Activated CD4-positive, alpha-beta T cell treated with anti-CD3 and anti-CD28 coated beads for 36 hours (primary cell): ENCODE results near the gene AQP6. TPM values are rescaled to one million over a fixed set of nuclear protein-coding genes. Genes with fewer than 3 reads are reported as not detected.

Experiments used
- ATAC-seq: fragments of 200-7000 bp; cut with Tn5 transposase; one replicate; pipeline ENCODE4 v1.10.0; 2021; ENCODE audit warnings: mild to moderate bottlenecking, moderate library complexity
- CTCF ChIA-PET: fragments of 350-600 bp; sonication (Branson Sonifier 250); formaldehyde crosslinking; loops from one replicate; lab custom pipeline; 2021; ENCODE audit warnings: antibody characterized with exemption; lab: Charles Lee
- POLR2A ChIA-PET: fragments of 350-600 bp; sonication (Branson Sonifier 250); formaldehyde crosslinking; loops from one replicate; lab custom pipeline; 2021; ENCODE audit warnings: antibody characterized with exemption, inconsistent platforms; lab: Charles Lee
- DNase-seq: peaks from one replicate; pipeline ENCODE4 v3.0.0-alpha.2; 2020
- H3K27ac Mint-ChIP-seq: one replicate; pipeline ENCODE4 v1.8.0; 2021; ENCODE audit warnings: mixed read lengths
- H3K27me3 Mint-ChIP-seq: one replicate; pipeline ENCODE4 v1.8.0; 2021; ENCODE audit warnings: mixed read lengths
- H3K36me3 Mint-ChIP-seq: one replicate; pipeline ENCODE4 v1.8.0; 2021; ENCODE audit warnings: low read depth, mixed read lengths
- H3K4me1 Mint-ChIP-seq: one replicate; pipeline ENCODE4 v1.8.0; 2021; ENCODE audit warnings: mixed read lengths
- H3K4me3 Mint-ChIP-seq: one replicate; pipeline ENCODE4 v1.8.0; 2021; ENCODE audit warnings: mild to moderate bottlenecking, moderate library complexity, mixed read lengths
- H3K9me3 Mint-ChIP-seq: one replicate; pipeline ENCODE4 v1.8.0; 2021; ENCODE audit warnings: low read depth, mixed read lengths
- intact Hi-C, 2 experiments: fragments of 100-400 bp; cut with DNase I in 1 of 2; cut with micrococcal nuclease in 1 of 2; formaldehyde crosslinking; loops; one replicate each; pipeline versions ENCODE4 v1.14.2 to v1.15.1; 2022 to 2024; cut with DNase I, micrococcal nuclease
- total RNA-seq, 2 experiments: library from RNA; stranded (reverse); gene quantifications; one replicate each; pipeline ENCODE4 v1.2.3, GENCODE V29; 2021

The AQP6 gene
- total RNA-seq, 2 experiments from 2014 or later: not detected

- CTCF ChIA-PET: interaction anchor here (0.8 to 2.2 kb wide), 7 partner anchors 10 to 64 kb away, joined by 3 to 16 read pairs (median 4); no protein-coding TSS in a partner anchor
Measured at GRCh38 chr12:50006280-50006679, 33.5 kb downstream of the AQP6 start.

DNA sequence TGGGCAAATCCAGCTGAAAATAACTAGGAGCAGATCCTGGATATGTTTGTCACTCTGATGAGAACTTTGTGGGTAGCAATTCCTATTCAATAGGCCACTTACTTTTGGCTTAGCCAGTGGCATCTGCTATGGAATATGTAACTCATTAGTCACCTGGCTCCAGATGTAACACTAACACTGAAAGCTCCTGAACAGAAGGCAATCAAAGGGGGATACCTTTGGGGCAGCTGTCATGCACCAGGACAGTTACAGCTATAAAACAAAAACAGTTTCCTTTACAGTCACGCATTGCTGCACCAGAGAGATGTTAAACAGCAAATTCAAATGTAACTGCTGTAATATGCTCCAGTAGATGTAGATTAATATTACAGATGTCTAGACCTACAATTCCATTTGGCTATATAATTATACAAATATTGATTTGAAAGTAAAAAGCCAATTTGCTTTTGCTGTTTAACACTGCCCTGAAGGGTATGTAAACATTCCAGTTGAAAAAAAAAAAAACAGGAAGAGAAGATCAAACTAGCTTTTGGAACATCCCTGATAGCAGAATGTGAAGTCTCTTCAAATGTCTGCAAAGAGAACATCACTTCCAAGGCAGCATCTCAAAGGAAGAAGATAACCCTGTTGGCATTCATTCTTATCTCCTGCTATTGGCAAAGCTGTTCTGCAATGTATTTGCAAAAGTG, 34.2 kb downstream of the AQP6 start:
- POLR2A ChIA-PET: no interaction called here
- Mint-ChIP-seq H3K9me3 (no peaks in the 10 kb centered on the region), H3K27ac (no peak overlapping the region)

More at GRCh38 chr12:50006280-50006679, 33.5 kb downstream of the AQP6 start:
- DNase-seq (no peak), ATAC-seq (peak; percentile 26)
- intact Hi-C loops: no loop called here
- peaks cover 10% of the 10 kb centered on the region for H3K4me1 Mint-ChIP-seq
- POLR2A ChIA-PET: no interaction called here
- H3K36me3 Mint-ChIP-seq: peaks cover 52% of the 10 kb centered on the region
- no peak overlapping the region for H3K27ac Mint-ChIP-seq
- no peaks in the 10 kb centered on the region for H3K9me3 Mint-ChIP-seq
- no peaks in the 10 kb centered on the region for H3K27me3 Mint-ChIP-seq
- no peak overlapping the region for H3K4me3 Mint-ChIP-seq

DNA sequence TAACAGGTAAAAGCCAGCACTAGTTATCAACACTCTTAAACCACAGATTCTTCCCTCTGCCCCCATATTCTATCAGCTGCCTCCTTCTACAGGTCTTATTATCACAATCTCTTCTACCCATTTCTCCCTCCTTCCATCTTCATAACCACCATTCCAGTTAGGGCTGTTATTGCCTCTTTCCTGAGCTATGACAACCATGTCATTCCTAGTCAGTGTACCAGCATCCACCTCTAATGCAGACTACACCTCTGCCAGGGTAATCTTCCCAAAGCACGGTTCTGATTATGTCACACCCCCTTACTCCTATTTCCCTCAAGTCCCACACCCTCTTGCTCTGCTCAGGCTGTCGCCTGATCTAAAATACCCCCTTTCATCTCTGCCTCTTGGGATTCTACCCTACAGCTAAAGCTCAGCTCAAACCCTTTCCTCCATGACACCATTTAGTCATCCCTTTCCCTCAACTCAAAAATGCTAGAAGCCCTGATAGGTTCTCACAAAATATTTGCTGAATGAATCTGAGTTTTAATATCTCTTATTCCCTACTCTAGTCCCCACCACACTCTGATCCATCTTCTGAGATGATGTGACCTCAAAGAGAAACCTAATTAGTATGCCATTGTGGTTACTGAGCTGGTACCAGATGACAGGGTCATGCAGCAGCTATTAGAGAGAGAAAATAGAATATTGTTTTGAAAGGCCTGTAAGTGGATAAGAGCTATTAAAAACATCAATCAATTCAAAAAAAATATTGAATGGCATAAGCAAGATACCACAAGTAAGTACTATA, 40.8 kb downstream of the AQP6 start:
- H3K27ac Mint-ChIP-seq: no peak overlapping the region
- POLR2A ChIA-PET: no interaction called here
- DNase-seq (no peak), ATAC-seq (peak; percentile 55)
- H3K9me3 Mint-ChIP-seq: no peaks in the 10 kb centered on the region
- CTCF ChIA-PET: interaction anchor here (0.6 to 1.4 kb wide), 8 partner anchors 26 to 120 kb away, joined by 3 to 5 read pairs (median 3); no protein-coding TSS in a partner anchor
- no peak overlapping the region for H3K4me3 Mint-ChIP-seq
- intact Hi-C loops: no loop called here
- peaks cover 9% of the 10 kb centered on the region for H3K4me1 Mint-ChIP-seq
- H3K27me3 Mint-ChIP-seq: no peaks in the 10 kb centered on the region
- H3K36me3 Mint-ChIP-seq: peaks cover 31% of the 10 kb centered on the region

More for the DNA sequence above, 34.2 kb downstream of the AQP6 start:
- intact Hi-C loops: no loop called here
- H3K4me1 Mint-ChIP-seq: peaks cover 10% of the 10 kb centered on the region
- DNase-seq (no peak), ATAC-seq (no peak)
- H3K36me3 Mint-ChIP-seq: peaks cover 48% of the 10 kb centered on the region
- H3K27me3 Mint-ChIP-seq: no peaks in the 10 kb centered on the region
- CTCF ChIA-PET: interaction anchor here (0.8 to 3.3 kb wide), 8 partner anchors 10 to 64 kb away, joined by 3 to 16 read pairs (median 5); no protein-coding TSS in a partner anchor
- no peak overlapping the region for H3K4me3 Mint-ChIP-seq

DNA sequence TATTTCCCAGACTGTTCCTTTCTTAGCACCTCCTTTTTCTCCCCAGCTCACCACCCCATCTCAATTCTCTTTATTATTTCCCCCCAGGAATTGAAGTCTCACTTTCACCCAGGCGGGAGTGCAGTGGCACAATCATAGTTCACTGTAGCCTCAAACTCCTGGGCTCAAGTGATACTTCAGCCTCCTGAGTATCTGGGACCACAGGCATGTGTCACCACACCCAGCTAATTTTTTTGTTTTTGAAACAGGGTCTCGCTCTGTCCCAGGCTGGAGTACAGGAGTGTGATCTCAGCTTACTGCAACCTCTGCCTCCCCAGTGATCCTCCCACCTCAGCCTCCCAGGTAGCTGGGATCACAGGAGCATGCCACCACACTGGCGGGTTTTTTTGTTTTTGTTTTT, 41.6 kb downstream of the AQP6 start:
- intact Hi-C loops: no loop called here
- peaks cover 35% of the 10 kb centered on the region for H3K36me3 Mint-ChIP-seq
- DNase-seq (no peak), ATAC-seq (no peak)
- POLR2A ChIA-PET: no interaction called here
- H3K4me3 Mint-ChIP-seq: no peak overlapping the region
- peaks cover 9% of the 10 kb centered on the region for H3K4me1 Mint-ChIP-seq
- no peak overlapping the region for H3K27ac Mint-ChIP-seq
- CTCF ChIA-PET: interaction anchor here (0.6 to 1.4 kb wide), 7 partner anchors 10 to 72 kb away, joined by 3 to 5 read pairs (median 3); no protein-coding TSS in a partner anchor
- no peaks in the 10 kb centered on the region for H3K9me3 Mint-ChIP-seq
- H3K27me3 Mint-ChIP-seq: no peaks in the 10 kb centered on the region

GRCh38 chr12:50016501-50017475, 44.0 kb downstream of the AQP6 start:
- intact Hi-C loops: no loop called here
- no peak overlapping the region for H3K4me3 Mint-ChIP-seq
- no peaks in the 10 kb centered on the region for H3K27me3 Mint-ChIP-seq
- POLR2A ChIA-PET: no interaction called here
- H3K36me3 Mint-ChIP-seq: peaks cover 32% of the 10 kb centered on the region
- peaks cover 11% of the 10 kb centered on the region for H3K4me1 Mint-ChIP-seq
- no peak for DNase-seq
- H3K9me3 Mint-ChIP-seq: no peaks in the 10 kb centered on the region
- ATAC-seq: no peak
- H3K27ac Mint-ChIP-seq: no peak overlapping the region
- CTCF ChIA-PET: interaction anchor here (0.6 to 3.7 kb wide), 8 partner anchors 10 to 136 kb away, joined by 3 to 18 read pairs (median 4); no protein-coding TSS in a partner anchor

GRCh38 chr12:50017641-50018040, 44.9 kb downstream of the AQP6 start:
- H3K36me3 Mint-ChIP-seq: peaks cover 36% of the 10 kb centered on the region
- H3K27me3 Mint-ChIP-seq: no peaks in the 10 kb centered on the region
- DNase-seq (no peak), ATAC-seq (no peak)
- no peak overlapping the region for H3K27ac Mint-ChIP-seq
- intact Hi-C loops: no loop called here
- no peak overlapping the region for H3K4me3 Mint-ChIP-seq
- H3K4me1 Mint-ChIP-seq: peaks cover 12% of the 10 kb centered on the region
- POLR2A ChIA-PET: interaction anchor here (0.7 kb wide), 1 partner anchor 10 kb away, joined by 6 read pairs; no protein-coding TSS in a partner anchor
- H3K9me3 Mint-ChIP-seq: no peaks in the 10 kb centered on the region
- CTCF ChIA-PET: interaction anchor here (1.1 to 3.7 kb wide), 3 partner anchors 22 to 72 kb away, joined by 3 to 18 read pairs (median 5); no protein-coding TSS in a partner anchor

DNA sequence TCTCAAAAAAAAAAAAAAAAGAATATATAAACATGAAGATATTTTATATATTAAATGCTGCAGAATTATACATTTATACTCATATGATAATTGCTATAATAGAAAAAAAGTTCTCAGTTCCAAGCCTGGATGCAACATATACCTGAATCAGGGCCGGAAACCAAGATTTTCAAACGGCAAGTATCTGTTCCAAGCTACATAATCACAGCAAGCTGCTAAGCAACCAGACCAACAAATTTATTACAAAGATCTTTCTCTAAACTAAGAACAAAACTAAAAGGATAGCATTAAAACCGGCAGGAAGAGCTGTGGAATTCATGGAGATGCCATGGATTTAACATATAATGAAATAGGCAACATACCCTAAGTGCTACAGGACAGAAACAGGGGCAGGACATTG, 45.4 kb downstream of the AQP6 start:
- H3K27me3 Mint-ChIP-seq: no peaks in the 10 kb centered on the region
- no peak overlapping the region for H3K4me3 Mint-ChIP-seq
- no peaks in the 10 kb centered on the region for H3K9me3 Mint-ChIP-seq
- intact Hi-C loops: no loop called here
- ATAC-seq (no peak), DNase-seq (no peak)
- peaks cover 41% of the 10 kb centered on the region for H3K36me3 Mint-ChIP-seq
- no peak overlapping the region for H3K27ac Mint-ChIP-seq
- ChIA-PET POLR2A (interaction anchor here (0.7 kb wide), 2 partner anchors 10 to 45 kb away, joined by 3 to 6 read pairs; no protein-coding TSS in a partner anchor), CTCF (interaction anchor here (0.6 to 3.7 kb wide), 5 partner anchors 21 to 73 kb away, joined by 3 to 18 read pairs (median 5); no protein-coding TSS in a partner anchor)
- H3K4me1 Mint-ChIP-seq: peaks cover 17% of the 10 kb centered on the region

GRCh38 chr12:50018968-50019367, 46.2 kb downstream of the AQP6 start:
- H3K4me1 Mint-ChIP-seq: peaks cover 19% of the 10 kb centered on the region
- H3K27me3 Mint-ChIP-seq: no peaks in the 10 kb centered on the region
- no peak for ATAC-seq
- no peak overlapping the region for H3K4me3 Mint-ChIP-seq
- DNase-seq: no peak
- ChIA-PET POLR2A (no interaction called here), CTCF (interaction anchor here (0.6 to 3.7 kb wide), 6 partner anchors 20 to 113 kb away, joined by 3 to 18 read pairs (median 4); no protein-coding TSS in a partner anchor)
- H3K36me3 Mint-ChIP-seq: peaks cover 42% of the 10 kb centered on the region
- intact Hi-C loops: no loop called here
- H3K9me3 Mint-ChIP-seq: no peaks in the 10 kb centered on the region
- no peak overlapping the region for H3K27ac Mint-ChIP-seq

- no peak overlapping the region for H3K27ac Mint-ChIP-seq
- ChIA-PET CTCF (interaction anchor here (1.0 to 3.7 kb wide), 3 partner anchors 20 to 113 kb away, joined by 3 to 18 read pairs (median 5); no protein-coding TSS in a partner anchor), POLR2A (no interaction called here)
- peaks cover 41% of the 10 kb centered on the region for H3K36me3 Mint-ChIP-seq
- no peaks in the 10 kb centered on the region for H3K27me3 Mint-ChIP-seq
- no peak overlapping the region for H3K4me3 Mint-ChIP-seq
- H3K9me3 Mint-ChIP-seq: no peaks in the 10 kb centered on the region
- DNase-seq (no peak), ATAC-seq (no peak)
- intact Hi-C loops: no loop called here
- peaks cover 20% of the 10 kb centered on the region for H3K4me1 Mint-ChIP-seq
Measured at GRCh38 chr12:50019524-50019923, 46.8 kb downstream of the AQP6 start.

GRCh38 chr12:50021031-50021430, 48.3 kb downstream of the AQP6 start:
- intact Hi-C loops: loop anchor here (10.0 kb wide), 2 partner anchors 176 to 456 kb away; partner anchors contain the start of genes BCDIN3D (in 1 of the 2) and MCRS1 (in 1 of the 2)
- Mint-ChIP-seq H3K36me3 (peaks cover 40% of the 10 kb centered on the region), H3K9me3 (peaks cover 2% of the 10 kb centered on the region), H3K4me1 (peaks cover 23% of the 10 kb centered on the region), H3K27ac (no peak overlapping the region), H3K27me3 (no peaks in the 10 kb centered on the region), H3K4me3 (no peak overlapping the region)
- CTCF ChIA-PET: interaction anchor here (0.6 to 1.9 kb wide), 11 partner anchors 11 to 280 kb away, joined by 3 to 9 read pairs (median 4); partner anchors contain the start of genes AQP5 and TMBIM6
- POLR2A ChIA-PET: interaction anchor here (1.0 kb wide), 1 partner anchor 22 kb away, joined by 3 read pairs; no protein-coding TSS in a partner anchor
- DNase-seq (no peak), ATAC-seq (no peak)
